Fibroblast of gingiva (primary cell): ENCODE results near the gene KIAA0408.

Experiments
- DNase-seq: peaks from one replicate; pipeline ENCODE4 v3.0.0-alpha.2; 2011; ENCODE audit warnings: low read depth

Gene KIAA0408

GRCh38 chr6:127459231-127459641 lies at the start of gene KIAA0408:
Gene KIAA0408 (minus strand): TSS chr6:127459389. CDS start chr6:127453981, 5,408 bp downstream.
- peak; percentile 75 for DNase-seq

GRCh38 chr6:127506894-127507293 lies 47.7 kb upstream of the KIAA0408 start:
- no peak for DNase-seq

- no peak for DNase-seq
Measured at GRCh38 chr6:127503022-127503421, 43.8 kb upstream of the KIAA0408 start.

- no peak for DNase-seq
Measured at GRCh38 chr6:127497410-127497809, 38.2 kb upstream of the KIAA0408 start.

GRCh38 chr6:127496471-127496870 lies 37.3 kb upstream of the KIAA0408 start:
- peak; percentile 18 for DNase-seq

GRCh38 chr6:127494240-127494767 lies 35.1 kb upstream of the KIAA0408 start:
- DNase-seq: no peak

GRCh38 chr6:127489248-127489647 lies 30.1 kb upstream of the KIAA0408 start:
- DNase-seq: no peak

- DNase-seq: no peak
Measured at GRCh38 chr6:127486934-127487333, 27.7 kb upstream of the KIAA0408 start.

- peak; percentile 38 for DNase-seq
Measured at GRCh38 chr6:127484212-127484863, 25.1 kb upstream of the KIAA0408 start.

GRCh38 chr6:127483399-127484055 lies 24.3 kb upstream of the KIAA0408 start:
- no peak for DNase-seq

GRCh38 chr6:127482325-127482724 lies 23.1 kb upstream of the KIAA0408 start:
- no peak for DNase-seq

GRCh38 chr6:127481628-127482027 lies 22.4 kb upstream of the KIAA0408 start:
- no peak for DNase-seq

- DNase-seq: no peak
Measured at GRCh38 chr6:127481111-127481510, 21.9 kb upstream of the KIAA0408 start.

GRCh38 chr6:127477658-127478057 lies 18.5 kb upstream of the KIAA0408 start:
- DNase-seq: no peak

- DNase-seq: no peak
Measured at GRCh38 chr6:127475823-127476176, 16.6 kb upstream of the KIAA0408 start.

GRCh38 chr6:127475135-127475822 lies 16.1 kb upstream of the KIAA0408 start:
- DNase-seq: no peak

GRCh38 chr6:127471379-127472255 lies 12.4 kb upstream of the KIAA0408 start:
- peak; percentile 11 for DNase-seq

- no peak for DNase-seq
Measured at GRCh38 chr6:127468936-127469335, 9.7 kb upstream of the KIAA0408 start.

- no peak for DNase-seq
Measured at GRCh38 chr6:127466416-127466815, 7.2 kb upstream of the KIAA0408 start.

GRCh38 chr6:127464881-127465459 lies 5.8 kb upstream of the KIAA0408 start:
- peak; percentile 68 for DNase-seq

GRCh38 chr6:127464161-127464880 lies 5.1 kb upstream of the KIAA0408 start:
- peak; percentile 75 for DNase-seq
